ENCODE data around the gene TINAGL1.
"Not testable (repeated sequence)": the region's sequence is repeated elsewhere in the genome, so short reads cannot be mapped to it uniquely, and the experiment has no call there.

The TINAGL1 gene

DNA sequence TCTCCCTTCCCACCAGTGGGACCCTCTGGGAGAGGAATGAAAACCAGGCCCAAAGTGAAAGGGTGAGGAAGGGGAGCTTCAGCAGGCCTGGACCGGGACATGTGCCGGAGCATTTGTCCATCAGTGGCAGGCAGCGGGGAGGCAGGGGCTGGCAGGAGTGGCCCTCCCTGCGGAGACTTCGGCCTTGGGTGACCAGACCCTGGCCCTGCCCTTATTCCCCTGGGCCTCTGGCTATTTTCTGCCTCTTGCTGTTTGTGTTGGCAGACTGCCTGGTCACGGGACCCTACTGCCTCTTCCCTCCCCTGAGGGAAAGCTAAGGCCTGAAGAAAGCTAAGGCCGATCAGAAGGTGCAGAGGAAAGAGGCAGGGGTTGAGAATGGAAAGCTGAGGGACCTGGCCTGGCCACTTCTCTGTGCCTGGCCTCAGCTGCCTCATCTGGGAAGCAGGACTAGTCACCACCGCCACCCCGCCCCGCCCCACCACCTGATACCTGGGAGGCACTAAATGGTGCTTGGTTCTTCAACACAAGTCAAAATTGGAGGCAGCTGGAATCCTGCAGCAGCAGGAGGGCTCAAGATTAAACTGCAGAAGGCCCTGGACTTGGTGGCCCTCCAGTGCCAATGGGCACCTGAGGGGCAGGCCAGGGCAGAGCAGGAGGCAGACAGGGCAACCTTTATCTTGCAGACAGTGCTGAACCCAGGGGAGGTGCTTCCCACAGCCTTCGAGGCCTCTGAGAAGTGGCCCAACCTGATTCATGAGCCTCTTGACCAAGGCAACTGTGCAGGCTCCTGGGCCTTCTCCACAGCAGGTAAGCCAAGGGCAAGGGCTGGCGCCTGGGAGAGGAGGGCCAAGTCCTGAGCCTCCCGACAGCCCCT, 7.9 kb downstream of the TINAGL1 start:
- no peaks in the 10 kb centered on the region for H3K36me3 ChIP-seq
- no peak overlapping the region for H3K27ac ChIP-seq
- TF ChIP-seq, protein P1, sequence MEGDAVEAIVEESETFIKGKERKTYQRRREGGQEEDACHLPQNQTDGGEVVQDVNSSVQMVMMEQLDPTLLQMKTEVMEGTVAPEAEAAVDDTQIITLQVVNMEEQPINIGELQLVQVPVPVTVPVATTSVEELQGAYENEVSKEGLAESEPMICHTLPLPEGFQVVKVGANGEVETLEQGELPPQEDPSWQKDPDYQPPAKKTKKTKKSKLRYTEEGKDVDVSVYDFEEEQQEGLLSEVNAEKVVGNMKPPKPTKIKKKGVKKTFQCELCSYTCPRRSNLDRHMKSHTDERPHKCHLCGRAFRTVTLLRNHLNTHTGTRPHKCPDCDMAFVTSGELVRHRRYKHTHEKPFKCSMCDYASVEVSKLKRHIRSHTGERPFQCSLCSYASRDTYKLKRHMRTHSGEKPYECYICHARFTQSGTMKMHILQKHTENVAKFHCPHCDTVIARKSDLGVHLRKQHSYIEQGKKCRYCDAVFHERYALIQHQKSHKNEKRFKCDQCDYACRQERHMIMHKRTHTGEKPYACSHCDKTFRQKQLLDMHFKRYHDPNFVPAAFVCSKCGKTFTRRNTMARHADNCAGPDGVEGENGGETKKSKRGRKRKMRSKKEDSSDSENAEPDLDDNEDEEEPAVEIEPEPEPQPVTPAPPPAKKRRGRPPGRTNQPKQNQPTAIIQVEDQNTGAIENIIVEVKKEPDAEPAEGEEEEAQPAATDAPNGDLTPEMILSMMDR (IDR thresholded peaks at IDR 0.05): no peak
- H3K4me3 ChIP-seq (ENCODE audit: low read depth in 1 of 2, low read length in 1 of 2): no peak overlapping the region
- H3K9me3 ChIP-seq: no peaks in the 10 kb centered on the region
- no peaks in the 10 kb centered on the region for H3K4me1 ChIP-seq (ENCODE audit: control insufficient read depth in 1 of 2, insufficient read depth in 1 of 2, low read depth in 1 of 2, low read length in 1 of 2)
- H3K27me3 ChIP-seq: peaks cover 32% of the 10 kb centered on the region

DNA sequence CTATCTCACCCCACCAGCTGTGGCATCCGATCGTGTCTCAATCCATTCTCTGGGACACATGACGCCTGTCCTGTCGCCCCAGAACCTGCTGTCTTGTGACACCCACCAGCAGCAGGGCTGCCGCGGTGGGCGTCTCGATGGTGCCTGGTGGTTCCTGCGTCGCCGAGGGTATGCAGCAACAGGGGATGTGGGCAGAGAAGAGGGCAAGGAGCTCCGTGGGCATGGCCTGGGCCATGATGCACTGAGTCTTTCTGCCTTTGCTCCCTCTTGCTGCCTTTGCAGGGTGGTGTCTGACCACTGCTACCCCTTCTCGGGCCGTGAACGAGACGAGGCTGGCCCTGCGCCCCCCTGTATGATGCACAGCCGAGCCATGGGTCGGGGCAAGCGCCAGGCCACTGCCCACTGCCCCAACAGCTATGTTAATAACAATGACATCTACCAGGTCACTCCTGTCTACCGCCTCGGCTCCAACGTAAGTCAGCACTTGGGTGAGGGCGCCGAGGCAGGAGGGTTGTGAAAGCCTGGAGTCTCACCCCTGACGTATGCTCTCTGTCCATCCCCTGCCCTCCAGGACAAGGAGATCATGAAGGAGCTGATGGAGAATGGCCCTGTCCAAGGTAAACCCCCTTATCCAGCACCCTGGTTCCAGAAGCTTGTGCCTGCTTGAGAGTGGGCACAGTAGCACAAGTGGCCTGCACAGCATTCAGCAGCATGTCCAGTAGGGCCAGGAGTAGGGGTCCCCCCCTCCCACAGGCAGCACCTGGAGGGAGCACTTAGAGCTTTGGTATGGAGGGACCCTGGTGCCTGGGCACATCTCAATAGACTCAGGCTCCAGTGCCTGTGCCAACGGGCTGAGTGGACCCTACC, 8.8 kb downstream of the TINAGL1 start:
- Histone ChIP-seq H3K27ac (no peak overlapping the region), H3K4me3 (ENCODE audit: low read depth in 1 of 2, low read length in 1 of 2) (no peak overlapping the region), H3K4me1 (ENCODE audit: control insufficient read depth in 1 of 2, insufficient read depth in 1 of 2, low read depth in 1 of 2, low read length in 1 of 2) (no peaks in the 10 kb centered on the region), H3K27me3 (peaks cover 40% of the 10 kb centered on the region), H3K9me3 (no peaks in the 10 kb centered on the region), H3K36me3 (no peaks in the 10 kb centered on the region)
- TF ChIP-seq, protein P1 (IDR thresholded peaks at IDR 0.05): no peak

DNA sequence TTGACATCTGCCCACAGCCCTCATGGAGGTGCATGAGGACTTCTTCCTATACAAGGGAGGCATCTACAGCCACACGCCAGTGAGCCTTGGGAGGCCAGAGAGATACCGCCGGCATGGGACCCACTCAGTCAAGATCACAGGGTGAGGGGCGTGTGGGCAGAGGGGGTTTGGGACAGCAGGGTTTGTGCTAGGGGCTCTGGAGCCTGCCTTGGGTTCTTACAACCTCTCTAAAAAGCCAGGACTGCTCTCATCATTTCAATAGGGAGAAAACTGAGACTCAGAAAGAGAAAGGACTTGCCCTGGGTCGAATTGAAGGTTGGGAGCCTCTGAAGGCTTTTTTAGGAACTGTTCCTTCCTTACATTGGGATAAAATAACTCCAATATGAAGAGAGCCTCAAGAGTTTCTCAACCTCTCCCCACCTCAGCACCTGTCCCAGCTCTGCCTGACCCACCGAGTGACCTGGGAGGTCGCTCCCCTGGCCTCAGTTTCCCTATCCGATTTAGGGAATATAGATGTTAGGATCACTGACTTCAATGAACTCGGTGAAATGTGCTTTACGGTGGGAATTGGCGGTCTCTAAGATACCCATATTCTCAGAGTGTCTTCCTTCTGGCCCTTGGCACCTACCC, 9.5 kb downstream of the TINAGL1 start:
- H3K27me3 ChIP-seq: peaks cover 48% of the 10 kb centered on the region
- no peaks in the 10 kb centered on the region for H3K36me3 ChIP-seq
- H3K9me3 ChIP-seq: no peaks in the 10 kb centered on the region
- H3K27ac ChIP-seq: no peak overlapping the region
- no peak overlapping the region for H3K4me3 ChIP-seq (ENCODE audit: low read depth in 1 of 2, low read length in 1 of 2)
- TF ChIP-seq, protein P1 (IDR thresholded peaks at IDR 0.05): no peak
- H3K4me1 ChIP-seq (ENCODE audit: control insufficient read depth in 1 of 2, insufficient read depth in 1 of 2, low read depth in 1 of 2, low read length in 1 of 2): no peaks in the 10 kb centered on the region

DNA sequence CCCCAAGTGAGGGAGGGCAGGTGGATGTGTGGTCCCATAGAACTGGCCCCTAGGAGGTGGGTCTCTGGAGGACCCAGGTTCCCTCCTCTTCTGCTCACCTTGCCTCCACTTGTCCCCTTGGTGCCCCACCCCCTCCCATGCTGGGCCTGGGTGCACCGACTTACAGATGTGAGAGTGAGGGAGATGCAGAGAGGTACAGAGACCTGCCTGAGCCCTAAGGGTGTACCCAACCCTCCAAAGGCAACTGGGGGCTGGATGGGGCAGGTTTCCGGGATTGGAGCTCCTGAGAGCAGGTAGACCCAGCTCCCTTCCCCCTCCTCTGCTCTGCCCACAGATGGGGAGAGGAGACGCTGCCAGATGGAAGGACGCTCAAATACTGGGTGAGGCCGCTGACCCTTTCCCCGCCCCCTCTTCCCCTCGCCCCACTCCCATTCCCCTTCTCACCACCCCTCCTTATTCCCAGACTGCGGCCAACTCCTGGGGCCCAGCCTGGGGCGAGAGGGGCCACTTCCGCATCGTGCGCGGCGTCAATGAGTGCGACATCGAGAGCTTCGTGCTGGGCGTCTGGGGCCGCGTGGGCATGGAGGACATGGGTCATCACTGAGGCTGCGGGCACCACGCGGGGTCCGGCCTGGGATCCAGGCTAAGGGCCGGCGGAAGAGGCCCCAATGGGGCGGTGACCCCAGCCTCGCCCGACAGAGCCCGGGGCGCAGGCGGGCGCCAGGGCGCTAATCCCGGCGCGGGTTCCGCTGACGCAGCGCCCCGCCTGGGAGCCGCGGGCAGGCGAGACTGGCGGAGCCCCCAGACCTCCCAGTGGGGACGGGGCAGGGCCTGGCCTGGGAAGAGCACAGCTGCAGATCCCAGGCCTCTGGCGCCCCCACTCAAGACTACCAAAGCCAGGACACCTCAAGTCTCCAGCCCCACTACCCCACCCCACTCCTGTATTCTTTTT, 10.3 kb downstream of the TINAGL1 start:
- H3K4me3 ChIP-seq (ENCODE audit: low read depth in 1 of 2, low read length in 1 of 2): no peak overlapping the region
- H3K9me3 ChIP-seq: no peaks in the 10 kb centered on the region
- H3K27ac ChIP-seq: no peak overlapping the region
- TF ChIP-seq, protein P1 (IDR thresholded peaks at IDR 0.05): no peak
- no peaks in the 10 kb centered on the region for H3K36me3 ChIP-seq
- H3K4me1 ChIP-seq (ENCODE audit: control insufficient read depth in 1 of 2, insufficient read depth in 1 of 2, low read depth in 1 of 2, low read length in 1 of 2): no peaks in the 10 kb centered on the region
- peaks cover 56% of the 10 kb centered on the region for H3K27me3 ChIP-seq

DNA sequence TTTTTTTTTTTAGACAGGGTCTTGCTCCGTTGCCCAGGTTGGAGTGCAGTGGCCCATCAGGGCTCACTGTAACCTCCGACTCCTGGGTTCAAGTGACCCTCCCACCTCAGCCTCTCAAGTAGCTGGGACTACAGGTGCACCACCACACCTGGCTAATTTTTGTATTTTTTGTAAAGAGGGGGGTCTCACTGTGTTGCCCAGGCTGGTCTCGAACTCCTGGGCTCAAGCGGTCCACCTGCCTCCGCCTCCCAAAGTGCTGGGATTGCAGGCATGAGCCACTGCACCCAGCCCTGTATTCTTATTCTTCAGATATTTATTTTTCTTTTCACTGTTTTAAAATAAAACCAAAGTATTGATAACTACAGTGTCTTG, 11.0 kb downstream of the TINAGL1 start:
- not testable (repeated sequence) for H3K9me3 ChIP-seq; H3K36me3 ChIP-seq; H3K4me1 ChIP-seq (ENCODE audit: control insufficient read depth in 1 of 2, insufficient read depth in 1 of 2, low read depth in 1 of 2, low read length in 1 of 2); H3K4me3 ChIP-seq (ENCODE audit: low read depth in 1 of 2, low read length in 1 of 2); H3K27ac ChIP-seq
- H3K27me3 ChIP-seq: peaks cover 62% of the 10 kb centered on the region

Data from neutrophil (primary cell).